H9 (cell line): Measurements from ENCODE around the gene TCEA3. TPM values are rescaled to one million over a fixed set of nuclear protein-coding genes. Genes with fewer than 3 reads are reported as not detected.

Experiments
- DNase-seq: peaks from one replicate; pipeline ENCODE4 v3.0.0-alpha.2; 2017
- H2AFZ ChIP-seq: one replicate; pipeline ENCODE4 v1.6.1; 2013; ENCODE audit warnings: mild to moderate bottlenecking, low read length, control low read depth, moderate library complexity
- H2AK5ac ChIP-seq: 2 replicates; pipeline ENCODE4 v1.6.1; 2013; ENCODE audit warnings: low read length, control low read depth, mixed read lengths; ENCODE audit not compliant: insufficient read length
- H2BK120ac ChIP-seq: one replicate; pipeline ENCODE4 v1.6.1; 2013; ENCODE audit warnings: low read depth, mild to moderate bottlenecking, low read length, control low read depth, inconsistent platforms; ENCODE audit not compliant: poor library complexity, severe bottlenecking
- H2BK12ac ChIP-seq: 2 replicates; pipeline ENCODE4 v1.6.1; 2013; ENCODE audit warnings: low read length, control low read depth, mixed read lengths, low read depth; ENCODE audit not compliant: insufficient read length
- H2BK15ac ChIP-seq: 2 replicates; pipeline ENCODE4 v1.6.1; 2013; ENCODE audit warnings: low read depth, low read length, control low read depth
- H2BK20ac ChIP-seq: one replicate; pipeline ENCODE4 v1.6.1; 2013; ENCODE audit warnings: low read depth, mild to moderate bottlenecking, low read length, control low read depth, inconsistent platforms; ENCODE audit not compliant: poor library complexity, severe bottlenecking
- H2BK5ac ChIP-seq: 2 replicates; pipeline ENCODE4 v1.6.1; 2013; ENCODE audit warnings: low read length, control low read depth, mixed read lengths; ENCODE audit not compliant: insufficient read length
- H3K14ac ChIP-seq: 2 replicates; pipeline ENCODE4 v1.6.1; 2013; ENCODE audit warnings: low read length, control low read depth; ENCODE audit not compliant: insufficient read depth
- H3K18ac ChIP-seq: 2 replicates; pipeline ENCODE4 v1.6.1; 2013; ENCODE audit warnings: low read depth, mild to moderate bottlenecking, mixed read lengths, low read length, control low read depth; ENCODE audit not compliant: insufficient read length
- H3K23ac ChIP-seq: 2 replicates; pipeline ENCODE4 v1.6.1; 2013; ENCODE audit warnings: low read length, control low read depth, mixed read lengths, low read depth; ENCODE audit not compliant: insufficient read length
- H3K23me2 ChIP-seq: 2 replicates; pipeline ENCODE4 v1.6.1; 2013; ENCODE audit warnings: low read depth, mild to moderate bottlenecking, mixed read lengths, low read length, control low read depth; ENCODE audit not compliant: insufficient read length, poor library complexity, severe bottlenecking
- H3K27ac ChIP-seq: 2 replicates; pipeline ENCODE4 v1.5.1; 2013; ENCODE audit warnings: low read length, control low read depth, mixed read lengths, low read depth; ENCODE audit not compliant: insufficient read length
- H3K27me3 ChIP-seq: 2 replicates; pipeline ENCODE4 v1.6.1; 2013; ENCODE audit warnings: low read length, control low read depth, inconsistent platforms; ENCODE audit not compliant: insufficient read depth
- H3K4ac ChIP-seq: 2 replicates; pipeline ENCODE4 v1.6.1; 2013; ENCODE audit warnings: low read depth, mild to moderate bottlenecking, control low read depth, inconsistent platforms, low read length, moderate library complexity
- H3K4me1 ChIP-seq: 2 replicates; pipeline ENCODE4 v1.6.1; 2013; ENCODE audit warnings: low read length, control low read depth, inconsistent platforms; ENCODE audit not compliant: insufficient read depth
- H3K4me2 ChIP-seq: 2 replicates; pipeline ENCODE4 v1.6.1; 2013; ENCODE audit warnings: low read length, control low read depth, mixed read lengths; ENCODE audit not compliant: insufficient read length, insufficient read depth
- H3K56ac ChIP-seq: 2 replicates; pipeline ENCODE4 v1.6.1; 2013; ENCODE audit warnings: low read depth, mild to moderate bottlenecking, mixed read lengths, low read length, control low read depth; ENCODE audit not compliant: insufficient read length
- H3K79me1 ChIP-seq: 2 replicates; pipeline ENCODE4 v1.6.1; 2013; ENCODE audit warnings: low read depth, mild to moderate bottlenecking, moderate library complexity, low read length, control low read depth, inconsistent platforms; ENCODE audit not compliant: insufficient read depth, poor library complexity, severe bottlenecking
- H3K79me2 ChIP-seq: 2 replicates; pipeline ENCODE4 v1.6.1; 2013; ENCODE audit warnings: low read length, control low read depth, inconsistent platforms; ENCODE audit not compliant: insufficient read depth
- H3K9ac ChIP-seq: 2 replicates; pipeline ENCODE4 v1.6.1; 2013; ENCODE audit warnings: low read length, control low read depth, mixed read lengths; ENCODE audit not compliant: insufficient read length; ENCODE audit errors: extremely low read depth
- H3K9me3 ChIP-seq: one replicate; pipeline ENCODE4 v1.6.1; 2013; ENCODE audit warnings: low read depth, low read length, inconsistent platforms; ENCODE audit not compliant: control insufficient read depth
- H3T11ph ChIP-seq: one replicate; pipeline ENCODE4 v1.6.1; 2013; ENCODE audit warnings: mild to moderate bottlenecking, low read length, control low read depth, inconsistent platforms
- H4K20me1 ChIP-seq: one replicate; pipeline ENCODE4 v1.6.1; 2013; ENCODE audit not compliant: control insufficient read depth, insufficient read length, insufficient read depth
- H4K5ac ChIP-seq: 2 replicates; pipeline ENCODE4 v1.6.1; 2013; ENCODE audit warnings: low read depth, mild to moderate bottlenecking, mixed read lengths, low read length, control low read depth; ENCODE audit not compliant: insufficient read length
- H4K8ac ChIP-seq: replicated peaks from 2 replicates; pipeline ENCODE4 v1.6.1; 2013; ENCODE audit warnings: low read length, control low read depth, mixed read lengths, low read depth; ENCODE audit not compliant: insufficient read length
- H4K91ac ChIP-seq: 2 replicates; pipeline ENCODE4 v1.6.1; 2013; ENCODE audit warnings: low read depth, mild to moderate bottlenecking, moderate library complexity, mixed read lengths, low read length, control low read depth; ENCODE audit not compliant: insufficient read length
- H3K27ac Mint-ChIP-seq, 3 experiments: 2 replicates in 2 of 3; 3 replicates in 1 of 3; pipeline ENCODE4 v1.8.0; 2020 to 2021; ENCODE audit warnings: mixed read lengths in 3 of 3, mild to moderate bottlenecking in 1 of 3, moderate library complexity in 1 of 3
- H3K27me3 Mint-ChIP-seq: 2 replicates; pipeline ENCODE4 v1.8.0; 2021; ENCODE audit warnings: low read depth, mild to moderate bottlenecking, moderate library complexity, mixed read lengths
- H3K36me3 Mint-ChIP-seq, 3 experiments: 2 replicates in 2 of 3; 3 replicates in 1 of 3; pipeline ENCODE4 v1.8.0; 2020 to 2021; ENCODE audit warnings: low read depth in 3 of 3, mixed read lengths in 3 of 3; ENCODE audit not compliant: insufficient read depth in 1 of 3
- H3K4me1 Mint-ChIP-seq, 2 experiments: 2 replicates each; pipeline ENCODE4 v1.8.0; 2020; ENCODE audit warnings: mixed read lengths in 2 of 2
- H3K4me3 Mint-ChIP-seq, 2 experiments: 2 replicates in 1 of 2; 3 replicates in 1 of 2; pipeline ENCODE4 v1.8.0; 2020 to 2021; ENCODE audit warnings: mild to moderate bottlenecking in 2 of 2, mixed read lengths in 2 of 2, moderate library complexity in 1 of 2
- H3K9me3 Mint-ChIP-seq, 2 experiments: 2 replicates in 1 of 2; 3 replicates in 1 of 2; pipeline ENCODE4 v1.8.0; 2020; ENCODE audit warnings: mild to moderate bottlenecking in 2 of 2, mixed read lengths in 2 of 2, moderate library complexity in 1 of 2
- CTCF ChIP-seq: fragments of 200-600 bp; sonication (generic); conservative IDR thresholded peaks from 3 replicates; pipeline ENCODE4 v1.8.0; 2021; ENCODE audit warnings: antibody characterized with exemption, mild to moderate bottlenecking
- WGBS: extraction: QIAGEN DNeasy Blood & Tissue Kit; methylation state at CpG from one replicate; pipeline ENCODE4 v1.1.7; 2013; ENCODE audit warnings: missing lambda C conversion rate, low lambda C conversion rate, mixed read lengths; ENCODE audit not compliant: insufficient read length; ENCODE audit errors: extremely low coverage; 5-methylcytosine and 5-hydroxymethylcytosine counted together
- total RNA-seq: library from RNA; stranded (reverse); gene quantifications from 2 replicates; pipeline ENCODE4 v1.2.1, GENCODE V29; 2021

The TCEA3 gene
- total RNA-seq, 1 experiment from 2014 or later, result 0.37 TPM

GRCh38 chr1:23371987-23372880, 52.3 kb downstream of the TCEA3 start:
- Mint-ChIP-seq H3K4me1 (peaks cover 32 to 40% of the 10 kb centered on the region in 2 experiments), H3K27me3 (peaks cover 12% of the 10 kb centered on the region), H3K9me3 (peaks cover 2 to 8% of the 10 kb centered on the region in 2 experiments; a peak in 2 of 5 replicates), H3K4me3 (peak overlapping the region in 1 of 2 experiments; percentile 57; a peak in 3 of 5 replicates), H3K27ac (no peak overlapping the region), H3K36me3 (no peaks in the 10 kb centered on the region)
- peak; percentile 59 for DNase-seq
- Histone ChIP-seq H3K4ac (no peak overlapping the region), H3K79me2 (no peaks in the 10 kb centered on the region), H2BK120ac (no peak overlapping the region), H3K9ac (no peak overlapping the region), H2AFZ (no peak overlapping the region), H2AK5ac (no peak overlapping the region), H3K27me3 (peaks cover 60% of the 10 kb centered on the region), H3K14ac (no peak overlapping the region), H3K9me3 (no peaks in the 10 kb centered on the region), H3K27ac (no peak overlapping the region), H3K18ac (no peak overlapping the region), H3K4me1 (no peaks in the 10 kb centered on the region; the same call in 1 of the 2 replicates), H4K20me1 (peaks cover 3% of the 10 kb centered on the region), H3T11ph (no peak overlapping the region), H4K91ac (no peak overlapping the region), H2BK12ac (no peak overlapping the region), H3K56ac (no peak overlapping the region), H2BK20ac (no peak overlapping the region), H3K23ac (no peak overlapping the region), H2BK5ac (no peak overlapping the region), H4K8ac (no peak overlapping the region), H3K4me2 (no peak overlapping the region), H3K79me1 (no peaks in the 10 kb centered on the region), H2BK15ac (no peak overlapping the region), H4K5ac (no peak overlapping the region), H3K23me2 (peaks cover 5% of the 10 kb centered on the region)
- no peak for TF ChIP-seq CTCF
- WGBS, result no CpG with 5 or more reads among the region's 13 CpGs
